Lower leg skin (tissue), 3 donors: ENCODE data around the gene LGALS9.

Experiments
- POLR2A ChIP-seq, 2 donors: fragments of 450-650 bp; IDR thresholded peaks; one replicate each; pipeline ENCODE4 v1.6.1; 2016 to 2017; ENCODE audit warnings: antibody characterized with exemption in 2 of 2, mild to moderate bottlenecking in 1 of 2, moderate library complexity in 1 of 2
- TF ChIP-seq, protein P1 (sequence below), 3 donors: fragments of 450-650 bp; IDR thresholded peaks; one replicate each; pipeline ENCODE4 v1.5.1; 2016; ENCODE audit warnings: antibody characterized with exemption in 3 of 3, mild to moderate bottlenecking in 3 of 3, moderate library complexity in 2 of 3

DNA sequence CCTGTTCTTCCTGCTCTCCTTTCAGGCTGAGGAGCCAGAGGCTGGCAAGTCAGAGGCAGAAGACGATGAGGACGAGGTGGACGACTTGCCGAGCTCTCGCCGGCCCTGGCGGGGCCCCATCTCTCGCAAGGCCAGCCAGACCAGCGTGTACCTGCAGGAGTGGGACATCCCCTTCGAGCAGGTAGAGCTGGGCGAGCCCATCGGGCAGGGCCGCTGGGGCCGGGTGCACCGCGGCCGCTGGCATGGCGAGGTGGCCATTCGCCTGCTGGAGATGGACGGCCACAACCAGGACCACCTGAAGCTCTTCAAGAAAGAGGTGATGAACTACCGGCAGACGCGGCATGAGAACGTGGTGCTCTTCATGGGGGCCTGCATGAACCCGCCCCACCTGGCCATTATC lies 25.6 kb upstream of the LGALS9 start:
- TF ChIP-seq, protein P1, sequence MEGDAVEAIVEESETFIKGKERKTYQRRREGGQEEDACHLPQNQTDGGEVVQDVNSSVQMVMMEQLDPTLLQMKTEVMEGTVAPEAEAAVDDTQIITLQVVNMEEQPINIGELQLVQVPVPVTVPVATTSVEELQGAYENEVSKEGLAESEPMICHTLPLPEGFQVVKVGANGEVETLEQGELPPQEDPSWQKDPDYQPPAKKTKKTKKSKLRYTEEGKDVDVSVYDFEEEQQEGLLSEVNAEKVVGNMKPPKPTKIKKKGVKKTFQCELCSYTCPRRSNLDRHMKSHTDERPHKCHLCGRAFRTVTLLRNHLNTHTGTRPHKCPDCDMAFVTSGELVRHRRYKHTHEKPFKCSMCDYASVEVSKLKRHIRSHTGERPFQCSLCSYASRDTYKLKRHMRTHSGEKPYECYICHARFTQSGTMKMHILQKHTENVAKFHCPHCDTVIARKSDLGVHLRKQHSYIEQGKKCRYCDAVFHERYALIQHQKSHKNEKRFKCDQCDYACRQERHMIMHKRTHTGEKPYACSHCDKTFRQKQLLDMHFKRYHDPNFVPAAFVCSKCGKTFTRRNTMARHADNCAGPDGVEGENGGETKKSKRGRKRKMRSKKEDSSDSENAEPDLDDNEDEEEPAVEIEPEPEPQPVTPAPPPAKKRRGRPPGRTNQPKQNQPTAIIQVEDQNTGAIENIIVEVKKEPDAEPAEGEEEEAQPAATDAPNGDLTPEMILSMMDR (IDR thresholded peaks at IDR 0.05), result no peak
- no peak for TF ChIP-seq POLR2A (IDR thresholded peaks at IDR 0.05)
